SK-N-SH (cell line): ENCODE results near the gene CCL4. TPM values are rescaled to one million over a fixed set of nuclear protein-coding genes. Genes with fewer than 3 reads are reported as not detected.

Source experiments
- CTCF ChIA-PET: fragments of 300-600, 350-600 bp; formaldehyde crosslinking; extraction: SDS; loops from one replicate; lab custom pipeline; 2021; lab: Yijun Ruan, JAX
- POLR2A ChIA-PET: fragments of 350-600 bp; sonication (Branson Sonifier 250); formaldehyde crosslinking; extraction: SDS; loops from one replicate; lab custom pipeline; 2020; ENCODE audit warnings: antibody characterized with exemption, inconsistent platforms; lab: Yijun Ruan, JAX
- DNase-seq: peaks from one replicate; pipeline ENCODE4 v3.0.0; 2012
- H2AFZ ChIP-seq: fragments of 200-600 bp; sonication (generic); 2 replicates; pipeline ENCODE4 v1.8.1; 2016; ENCODE audit warnings: antibody characterized with exemption, mild to moderate bottlenecking, low read depth
- H3F3A ChIP-seq: fragments of 200-600 bp; sonication (generic); replicated peaks from 2 replicates; pipeline ENCODE3; 2016; ENCODE audit warnings: antibody characterized with exemption, mild to moderate bottlenecking; ENCODE audit not compliant: insufficient read depth
- H3K27ac ChIP-seq, 2 experiments: fragments of 200-500 bp in 1 of 2; fragments of 200-600 bp in 1 of 2; sonication (Bioruptor generic) in 1 of 2; sonication (generic), shearing (Covaris generic) in 1 of 2; 2 replicates each; pipeline versions ENCODE4 v1.5.1 to v1.6.1; 2014 to 2016; ENCODE audit warnings: low read depth in 2 of 2, inconsistent platforms in 1 of 2, low read length in 1 of 2, mild to moderate bottlenecking in 1 of 2, mixed read lengths in 1 of 2
- H3K27me3 ChIP-seq: fragments of 200-600 bp; sonication (generic), shearing (Covaris generic); 2 replicates; pipeline ENCODE4 v1.6.1; 2016; ENCODE audit warnings: mixed run types; ENCODE audit not compliant: insufficient read depth
- H3K36me3 ChIP-seq, 2 experiments: fragments of 200-500 bp in 1 of 2; fragments of 200-600 bp in 1 of 2; sonication (Bioruptor generic) in 1 of 2; sonication (generic) in 1 of 2; replicated peaks in 1 of 2; 2 replicates each; pipeline versions ENCODE3 to v1.5.1; 2014 to 2016; ENCODE audit warnings: low read length in 1 of 2, mild to moderate bottlenecking in 1 of 2; ENCODE audit not compliant: insufficient read depth in 2 of 2, control insufficient read depth in 1 of 2
- H3K4me1 ChIP-seq, 2 experiments: fragments of 200-500 bp in 1 of 2; fragments of 200-600 bp in 1 of 2; sonication (Bioruptor generic) in 1 of 2; sonication (generic), shearing (Covaris generic) in 1 of 2; 2 replicates each; pipeline versions ENCODE4 v1.5.1 to v1.6.1; 2014 to 2016; ENCODE audit warnings: low read depth in 1 of 2, low read length in 1 of 2, mixed run types in 1 of 2; ENCODE audit not compliant: insufficient read depth in 2 of 2, control insufficient read depth in 1 of 2
- H3K4me2 ChIP-seq: fragments of 200-600 bp; sonication (generic), shearing (Covaris generic); 2 replicates; pipeline ENCODE4 v1.6.1; 2017; ENCODE audit warnings: mixed run types
- H3K4me3 ChIP-seq, 2 experiments: fragments of 200-500 bp in 1 of 2; fragments of 200-600 bp in 1 of 2; sonication (Bioruptor generic) in 1 of 2; sonication (generic), shearing (Covaris generic) in 1 of 2; 2 replicates each; pipeline versions ENCODE4 v1.5.1 to v1.8.1; 2014 to 2016; ENCODE audit warnings: low read depth in 2 of 2, inconsistent platforms in 1 of 2, low read length in 1 of 2, mild to moderate bottlenecking in 1 of 2, mixed read lengths in 1 of 2, moderate library complexity in 1 of 2
- H3K79me2 ChIP-seq: fragments of 200-600 bp; sonication (generic); 2 replicates; pipeline ENCODE4 v1.8.1; 2017; ENCODE audit warnings: mild to moderate bottlenecking; ENCODE audit not compliant: insufficient read depth
- H3K9ac ChIP-seq: fragments of 200-600 bp; sonication (generic); 2 replicates; pipeline ENCODE4 v1.6.1; 2017; ENCODE audit warnings: mixed run types
- H3K9me2 ChIP-seq: fragments of 200-600 bp; sonication (generic); 2 replicates; pipeline ENCODE4 v1.6.1; 2017; ENCODE audit warnings: mixed run types
- H3K9me3 ChIP-seq: fragments of 200-600 bp; sonication (generic); 2 replicates; pipeline ENCODE4 v1.6.1; 2017; ENCODE audit warnings: mixed run types, mild to moderate bottlenecking, moderate library complexity
- H4K20me1 ChIP-seq: fragments of 200-600 bp; sonication (generic); 2 replicates; pipeline ENCODE4 v1.6.1; 2017; ENCODE audit warnings: mild to moderate bottlenecking, mixed run types; ENCODE audit not compliant: insufficient read depth
- EZH2phosphoT487 ChIP-seq: fragments of 200-600 bp; sonication (generic); IDR thresholded peaks from 2 replicates; pipeline ENCODE4 v1.6.1; 2017; ENCODE audit warnings: low read depth, mixed run types, mild to moderate bottlenecking, antibody characterized with exemption, moderate library complexity, borderline replicate concordance
- FOXM1 ChIP-seq: IDR thresholded peaks from 2 replicates; pipeline ENCODE4 v1.4.0; 2012; ENCODE audit warnings: low read depth, mild to moderate bottlenecking
- GATA2 ChIP-seq: sonication (generic); formaldehyde crosslinking; IDR thresholded peaks from 2 replicates; pipeline ENCODE4 v1.5.0; 2020; ENCODE audit warnings: mild to moderate bottlenecking, missing genetic modification reagents
- JUND ChIP-seq: IDR thresholded peaks from 2 replicates; pipeline ENCODE4 v1.4.0; 2012
- MAX ChIP-seq: IDR thresholded peaks from 2 replicates; pipeline ENCODE4 v1.4.0; 2012; ENCODE audit warnings: low read depth
- MXI1 ChIP-seq: IDR thresholded peaks from 2 replicates; pipeline ENCODE4 v1.6.1; 2012; ENCODE audit warnings: mild to moderate bottlenecking, low read depth, low read length, improper control_type of control experiment
- RAD21 ChIP-seq: IDR thresholded peaks from 2 replicates; pipeline ENCODE4 v1.6.1; 2012; ENCODE audit warnings: mild to moderate bottlenecking, low read length
- SIN3A ChIP-seq: IDR thresholded peaks from 2 replicates; pipeline ENCODE4 v1.6.1; 2012; ENCODE audit warnings: low read depth, mild to moderate bottlenecking, low read length, moderate library complexity, borderline replicate concordance
- TAF1 ChIP-seq: IDR thresholded peaks from 2 replicates; pipeline ENCODE4 v1.6.1; 2012; ENCODE audit warnings: low read depth, mild to moderate bottlenecking, low read length, moderate library complexity, borderline replicate concordance
- USF2 ChIP-seq: fragments of 150-350 bp; IDR thresholded peaks from 2 replicates; pipeline ENCODE4 v1.6.1; 2017; ENCODE audit warnings: antibody characterized with exemption, low read length, low read depth, borderline replicate concordance
- YY1 ChIP-seq: IDR thresholded peaks from 2 replicates; pipeline ENCODE4 v1.4.0; 2012; ENCODE audit warnings: low read depth, mild to moderate bottlenecking
- ZBTB33 ChIP-seq: IDR thresholded peaks from 2 replicates; pipeline ENCODE4 v1.4.0; 2012; ENCODE audit warnings: low read depth, borderline replicate concordance
- WGBS: methylation state at CpG from one replicate; pipeline ENCODE4 v1.1.6; 2017; ENCODE audit warnings: low lambda C conversion rate; 5-methylcytosine and 5-hydroxymethylcytosine counted together
- polyA plus RNA-seq, 3 experiments: library from polyadenylated mRNA; depleted of rRNA; stranded (reverse); fragments of >200 nt; gene quantifications; 2 replicates each; pipeline ENCODE4 v1.2.3, GENCODE V29; 2012
- TF ChIP-seq, protein P1 (sequence below): IDR thresholded peaks from 2 replicates; pipeline ENCODE4 v1.6.1; 2012; ENCODE audit warnings: mild to moderate bottlenecking, low read depth, low read length, moderate library complexity
- TF ChIP-seq, protein P2 (sequence below): fragments of 150-350 bp; IDR thresholded peaks from 2 replicates; pipeline ENCODE4 v1.6.1; 2016; ENCODE audit warnings: mild to moderate bottlenecking, low read depth, low read length

The CCL4 gene
- polyA plus RNA-seq, 1 of the 3 experiments (the other 2 are of a cell fraction) = not detected

GRCh38 chr17:36094232-36094631, 9.4 kb upstream of the CCL4 start:
- no peak overlapping the region for H3K4me3 ChIP-seq
- H3F3A ChIP-seq = no peaks in the 10 kb centered on the region
- no peaks in the 10 kb centered on the region for H3K9me3 ChIP-seq
- WGBS = 6% methylated on average over 1 of the region's 1 CpG
- H3K79me2 ChIP-seq = no peaks in the 10 kb centered on the region
- no peak for DNase-seq
- H3K36me3 ChIP-seq = no peaks in the 10 kb centered on the region
- no peak for TF ChIP-seq YY1
- no peak for TF ChIP-seq ZBTB33
- TF ChIP-seq MXI1 = no peak
- no peak for TF ChIP-seq MAX
- no peak for TF ChIP-seq EZH2phosphoT487
- TF ChIP-seq TAF1 = no peak
- TF ChIP-seq, protein P1, sequence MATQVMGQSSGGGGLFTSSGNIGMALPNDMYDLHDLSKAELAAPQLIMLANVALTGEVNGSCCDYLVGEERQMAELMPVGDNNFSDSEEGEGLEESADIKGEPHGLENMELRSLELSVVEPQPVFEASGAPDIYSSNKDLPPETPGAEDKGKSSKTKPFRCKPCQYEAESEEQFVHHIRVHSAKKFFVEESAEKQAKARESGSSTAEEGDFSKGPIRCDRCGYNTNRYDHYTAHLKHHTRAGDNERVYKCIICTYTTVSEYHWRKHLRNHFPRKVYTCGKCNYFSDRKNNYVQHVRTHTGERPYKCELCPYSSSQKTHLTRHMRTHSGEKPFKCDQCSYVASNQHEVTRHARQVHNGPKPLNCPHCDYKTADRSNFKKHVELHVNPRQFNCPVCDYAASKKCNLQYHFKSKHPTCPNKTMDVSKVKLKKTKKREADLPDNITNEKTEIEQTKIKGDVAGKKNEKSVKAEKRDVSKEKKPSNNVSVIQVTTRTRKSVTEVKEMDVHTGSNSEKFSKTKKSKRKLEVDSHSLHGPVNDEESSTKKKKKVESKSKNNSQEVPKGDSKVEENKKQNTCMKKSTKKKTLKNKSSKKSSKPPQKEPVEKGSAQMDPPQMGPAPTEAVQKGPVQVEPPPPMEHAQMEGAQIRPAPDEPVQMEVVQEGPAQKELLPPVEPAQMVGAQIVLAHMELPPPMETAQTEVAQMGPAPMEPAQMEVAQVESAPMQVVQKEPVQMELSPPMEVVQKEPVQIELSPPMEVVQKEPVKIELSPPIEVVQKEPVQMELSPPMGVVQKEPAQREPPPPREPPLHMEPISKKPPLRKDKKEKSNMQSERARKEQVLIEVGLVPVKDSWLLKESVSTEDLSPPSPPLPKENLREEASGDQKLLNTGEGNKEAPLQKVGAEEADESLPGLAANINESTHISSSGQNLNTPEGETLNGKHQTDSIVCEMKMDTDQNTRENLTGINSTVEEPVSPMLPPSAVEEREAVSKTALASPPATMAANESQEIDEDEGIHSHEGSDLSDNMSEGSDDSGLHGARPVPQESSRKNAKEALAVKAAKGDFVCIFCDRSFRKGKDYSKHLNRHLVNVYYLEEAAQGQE = no peak
- no peak for TF ChIP-seq JUND
- no peak for TF ChIP-seq USF2
- TF ChIP-seq RAD21 = no peak
- TF ChIP-seq GATA2 (CRISPR knock-in tag) = no peak
- TF ChIP-seq SIN3A = no peak
- TF ChIP-seq FOXM1 = no peak
- TF ChIP-seq, protein P2, sequence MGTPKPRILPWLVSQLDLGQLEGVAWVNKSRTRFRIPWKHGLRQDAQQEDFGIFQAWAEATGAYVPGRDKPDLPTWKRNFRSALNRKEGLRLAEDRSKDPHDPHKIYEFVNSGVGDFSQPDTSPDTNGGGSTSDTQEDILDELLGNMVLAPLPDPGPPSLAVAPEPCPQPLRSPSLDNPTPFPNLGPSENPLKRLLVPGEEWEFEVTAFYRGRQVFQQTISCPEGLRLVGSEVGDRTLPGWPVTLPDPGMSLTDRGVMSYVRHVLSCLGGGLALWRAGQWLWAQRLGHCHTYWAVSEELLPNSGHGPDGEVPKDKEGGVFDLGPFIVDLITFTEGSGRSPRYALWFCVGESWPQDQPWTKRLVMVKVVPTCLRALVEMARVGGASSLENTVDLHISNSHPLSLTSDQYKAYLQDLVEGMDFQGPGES = no peak
- no peaks in the 10 kb centered on the region for H3K4me1 ChIP-seq
- no peak overlapping the region for H3K4me2 ChIP-seq
- H3K9ac ChIP-seq = no peak overlapping the region
- ChIA-PET POLR2A (interaction anchor here (0.6 kb wide), 1 partner anchor 132 kb away, joined by 3 read pairs; no protein-coding TSS in a partner anchor), CTCF (no interaction called here)
- no peak overlapping the region for H3K27ac ChIP-seq
- no peaks in the 10 kb centered on the region for H4K20me1 ChIP-seq
- no peaks in the 10 kb centered on the region for H3K9me2 ChIP-seq
- peaks cover 26% of the 10 kb centered on the region for H3K27me3 ChIP-seq
- no peak overlapping the region for H2AFZ ChIP-seq
